Neural cell (in vitro differentiated cells): ENCODE measurements around the gene GPR22.

Experiments used
- EP300 ChIP-seq: fragments of 450-650 bp; conservative IDR thresholded peaks from 2 replicates; pipeline ENCODE4 v1.6.1; 2014; ENCODE audit warnings: antibody characterized with exemption, mild to moderate bottlenecking, moderate library complexity; ENCODE audit not compliant: poor library complexity, severe bottlenecking
- MXI1 ChIP-seq: fragments of 450-650 bp; conservative IDR thresholded peaks from 2 replicates; pipeline ENCODE4 v1.6.1; 2014; ENCODE audit warnings: antibody characterized with exemption, mild to moderate bottlenecking; ENCODE audit not compliant: poor library complexity, severe bottlenecking
- POLR2AphosphoS5 ChIP-seq: IDR thresholded peaks from 2 replicates; pipeline ENCODE4 v1.6.1; 2012
- SMC3 ChIP-seq: fragments of 450-650 bp; conservative IDR thresholded peaks from 2 replicates; pipeline ENCODE4 v1.6.1; 2014; ENCODE audit warnings: antibody characterized with exemption, mild to moderate bottlenecking, moderate library complexity; ENCODE audit not compliant: poor library complexity
- TF ChIP-seq, protein P1 (sequence below): fragments of 450-650 bp; IDR thresholded peaks from 2 replicates; pipeline ENCODE4 v1.5.1; 2014; ENCODE audit warnings: antibody characterized with exemption, mild to moderate bottlenecking, moderate library complexity; ENCODE audit not compliant: poor library complexity, severe bottlenecking
- TF ChIP-seq, protein P2 (sequence below): IDR thresholded peaks from 2 replicates; pipeline ENCODE4 v1.6.1; 2012; ENCODE audit warnings: borderline replicate concordance

DNA sequence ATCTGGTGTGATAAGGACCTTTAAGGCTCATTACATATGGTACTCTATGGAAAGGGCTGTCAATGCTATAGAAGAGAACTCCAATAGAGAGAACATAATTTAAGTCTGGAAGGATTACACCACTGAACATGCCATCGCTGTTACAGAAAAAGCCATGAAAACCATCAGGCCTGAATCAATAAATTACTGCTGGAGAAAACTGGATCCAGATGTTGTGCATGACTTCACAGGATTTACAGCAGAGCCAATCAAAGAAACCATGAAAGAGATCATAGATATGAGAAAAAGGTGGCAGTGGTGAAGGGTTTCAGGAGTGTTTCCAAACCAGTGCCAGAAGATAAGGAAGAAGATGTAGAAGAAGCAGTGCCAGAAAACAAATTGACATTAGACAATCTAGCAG is 18.9 kb upstream of the GPR22 start:
- TF ChIP-seq EP300 (no peak), MXI1 (no peak), SMC3 (no peak), POLR2AphosphoS5 (no peak)
- TF ChIP-seq, protein P1, sequence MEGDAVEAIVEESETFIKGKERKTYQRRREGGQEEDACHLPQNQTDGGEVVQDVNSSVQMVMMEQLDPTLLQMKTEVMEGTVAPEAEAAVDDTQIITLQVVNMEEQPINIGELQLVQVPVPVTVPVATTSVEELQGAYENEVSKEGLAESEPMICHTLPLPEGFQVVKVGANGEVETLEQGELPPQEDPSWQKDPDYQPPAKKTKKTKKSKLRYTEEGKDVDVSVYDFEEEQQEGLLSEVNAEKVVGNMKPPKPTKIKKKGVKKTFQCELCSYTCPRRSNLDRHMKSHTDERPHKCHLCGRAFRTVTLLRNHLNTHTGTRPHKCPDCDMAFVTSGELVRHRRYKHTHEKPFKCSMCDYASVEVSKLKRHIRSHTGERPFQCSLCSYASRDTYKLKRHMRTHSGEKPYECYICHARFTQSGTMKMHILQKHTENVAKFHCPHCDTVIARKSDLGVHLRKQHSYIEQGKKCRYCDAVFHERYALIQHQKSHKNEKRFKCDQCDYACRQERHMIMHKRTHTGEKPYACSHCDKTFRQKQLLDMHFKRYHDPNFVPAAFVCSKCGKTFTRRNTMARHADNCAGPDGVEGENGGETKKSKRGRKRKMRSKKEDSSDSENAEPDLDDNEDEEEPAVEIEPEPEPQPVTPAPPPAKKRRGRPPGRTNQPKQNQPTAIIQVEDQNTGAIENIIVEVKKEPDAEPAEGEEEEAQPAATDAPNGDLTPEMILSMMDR, result no peak
- TF ChIP-seq, protein P2, sequence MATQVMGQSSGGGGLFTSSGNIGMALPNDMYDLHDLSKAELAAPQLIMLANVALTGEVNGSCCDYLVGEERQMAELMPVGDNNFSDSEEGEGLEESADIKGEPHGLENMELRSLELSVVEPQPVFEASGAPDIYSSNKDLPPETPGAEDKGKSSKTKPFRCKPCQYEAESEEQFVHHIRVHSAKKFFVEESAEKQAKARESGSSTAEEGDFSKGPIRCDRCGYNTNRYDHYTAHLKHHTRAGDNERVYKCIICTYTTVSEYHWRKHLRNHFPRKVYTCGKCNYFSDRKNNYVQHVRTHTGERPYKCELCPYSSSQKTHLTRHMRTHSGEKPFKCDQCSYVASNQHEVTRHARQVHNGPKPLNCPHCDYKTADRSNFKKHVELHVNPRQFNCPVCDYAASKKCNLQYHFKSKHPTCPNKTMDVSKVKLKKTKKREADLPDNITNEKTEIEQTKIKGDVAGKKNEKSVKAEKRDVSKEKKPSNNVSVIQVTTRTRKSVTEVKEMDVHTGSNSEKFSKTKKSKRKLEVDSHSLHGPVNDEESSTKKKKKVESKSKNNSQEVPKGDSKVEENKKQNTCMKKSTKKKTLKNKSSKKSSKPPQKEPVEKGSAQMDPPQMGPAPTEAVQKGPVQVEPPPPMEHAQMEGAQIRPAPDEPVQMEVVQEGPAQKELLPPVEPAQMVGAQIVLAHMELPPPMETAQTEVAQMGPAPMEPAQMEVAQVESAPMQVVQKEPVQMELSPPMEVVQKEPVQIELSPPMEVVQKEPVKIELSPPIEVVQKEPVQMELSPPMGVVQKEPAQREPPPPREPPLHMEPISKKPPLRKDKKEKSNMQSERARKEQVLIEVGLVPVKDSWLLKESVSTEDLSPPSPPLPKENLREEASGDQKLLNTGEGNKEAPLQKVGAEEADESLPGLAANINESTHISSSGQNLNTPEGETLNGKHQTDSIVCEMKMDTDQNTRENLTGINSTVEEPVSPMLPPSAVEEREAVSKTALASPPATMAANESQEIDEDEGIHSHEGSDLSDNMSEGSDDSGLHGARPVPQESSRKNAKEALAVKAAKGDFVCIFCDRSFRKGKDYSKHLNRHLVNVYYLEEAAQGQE, result no peak
